ENCODE measurements around the gene ACAD9.
"Not testable (repeated sequence)": the region's sequence is repeated elsewhere in the genome, so short reads cannot be mapped to it uniquely, and the experiment has no call there.

The ACAD9 gene

GRCh38 chr3:128879125-128879969, at the start of gene ACAD9:
ACAD9 (plus strand) TSS chr3:128879620; CDS start chr3:128879692, 72 bp downstream.
- DNase-seq = peak; percentile 98

- DNase-seq = not testable (repeated sequence)
Measured at GRCh38 chr3:128829925-128830625, 49.3 kb upstream of the ACAD9 start.

DNA sequence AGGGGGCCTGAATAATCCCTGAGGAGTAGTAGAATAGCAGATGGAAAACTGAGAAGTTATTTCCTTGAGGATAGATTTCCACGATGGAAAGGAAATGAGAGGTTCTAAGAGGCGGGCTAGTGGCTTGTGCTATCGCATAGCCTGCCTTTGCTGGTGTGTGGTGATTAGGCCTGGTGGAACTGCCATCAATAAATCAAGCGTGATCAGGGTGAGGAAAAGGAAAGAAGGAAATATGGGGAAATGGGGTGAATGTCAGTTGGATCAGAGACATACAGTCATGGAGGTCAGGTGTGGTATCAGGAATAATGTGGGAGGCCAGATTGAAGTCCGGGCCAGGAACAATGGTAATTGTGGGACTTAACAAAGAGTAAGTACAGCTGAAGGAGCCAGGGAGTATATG, 48.7 kb upstream of the ACAD9 start:
- not testable (repeated sequence) for DNase-seq

- not testable (repeated sequence) for DNase-seq
Measured at GRCh38 chr3:128832979-128833378, 46.4 kb upstream of the ACAD9 start.

- no peak for DNase-seq
Measured at GRCh38 chr3:128835096-128835495, 44.3 kb upstream of the ACAD9 start.

GRCh38 chr3:128841926-128842920, 37.2 kb upstream of the ACAD9 start:
- DNase-seq = no peak

DNA sequence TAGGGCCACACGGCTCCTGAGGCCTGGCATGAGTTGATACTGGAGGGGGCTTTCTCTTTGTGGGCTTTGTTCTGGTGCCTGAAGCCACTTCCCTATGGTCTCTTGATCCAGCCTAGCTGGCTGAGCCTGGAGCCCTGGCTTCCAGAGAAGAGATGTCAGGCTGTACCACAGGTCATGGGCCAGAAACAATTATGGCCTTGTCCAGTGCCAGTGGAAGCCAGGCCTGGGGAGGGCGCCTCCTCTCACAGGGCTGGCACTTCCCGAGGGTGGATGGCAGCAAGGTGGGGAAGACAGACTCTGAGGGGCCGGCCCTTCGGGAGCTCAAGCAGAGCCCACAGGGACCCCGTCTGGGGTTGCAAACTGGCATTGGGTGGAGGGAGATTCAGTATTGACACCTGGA, 34.9 kb upstream of the ACAD9 start:
- no peak for DNase-seq

- no peak for DNase-seq
Measured at GRCh38 chr3:128845119-128845777, 34.2 kb upstream of the ACAD9 start.

GRCh38 chr3:128845778-128846485, 33.5 kb upstream of the ACAD9 start:
- peak; percentile 87 for DNase-seq

- DNase-seq = no peak
Measured at GRCh38 chr3:128846486-128846891, 32.9 kb upstream of the ACAD9 start.

GRCh38 chr3:128847666-128848370, 31.6 kb upstream of the ACAD9 start:
- no peak for DNase-seq

DNA sequence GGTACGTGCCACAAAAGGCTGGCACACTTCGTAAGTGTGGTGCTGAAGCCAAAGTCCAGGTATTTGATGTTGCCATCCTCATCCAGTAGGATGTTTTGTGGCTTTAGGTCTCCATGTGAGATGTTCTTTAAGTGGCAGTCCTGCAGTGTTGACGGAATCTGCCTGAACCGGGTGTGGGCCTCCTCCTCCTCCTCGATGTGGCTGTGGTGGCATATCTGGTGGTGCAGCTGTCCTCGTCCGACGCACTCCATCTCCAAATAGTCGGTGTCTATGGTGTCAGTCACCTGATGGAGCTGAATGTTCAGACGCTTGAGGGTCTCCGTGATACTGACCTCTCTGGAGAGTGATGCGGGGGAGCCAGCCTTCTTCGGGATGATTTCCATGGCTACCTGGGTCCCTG, 30.5 kb upstream of the ACAD9 start:
- DNase-seq = no peak

DNA sequence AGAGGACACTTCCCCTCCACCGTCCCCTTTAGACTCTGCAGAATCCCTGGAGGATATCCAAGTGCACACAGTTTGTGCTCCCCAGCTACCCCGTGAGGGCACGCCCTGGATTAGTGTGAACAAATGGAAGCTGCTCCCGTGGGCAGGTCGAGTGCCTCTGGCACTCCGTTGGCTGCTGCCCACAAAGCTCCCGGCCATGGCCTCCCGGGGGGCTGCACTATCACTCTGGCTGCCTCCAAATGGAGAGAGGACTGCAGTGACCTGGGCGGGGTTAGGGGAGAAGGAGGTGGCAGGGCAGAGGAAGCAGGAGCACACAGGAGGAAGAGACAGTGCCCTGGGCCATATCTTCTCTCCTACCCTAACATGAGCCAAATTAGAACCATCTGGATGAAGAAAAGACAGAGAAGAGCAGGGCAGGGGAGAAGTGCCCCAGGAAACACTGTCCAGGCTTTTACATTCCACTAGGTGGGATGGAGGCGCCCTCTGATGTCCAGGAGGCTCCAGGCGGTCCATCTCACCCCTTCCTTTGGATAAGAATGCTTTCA, 29.4 kb upstream of the ACAD9 start:
- DNase-seq = no peak

DNA sequence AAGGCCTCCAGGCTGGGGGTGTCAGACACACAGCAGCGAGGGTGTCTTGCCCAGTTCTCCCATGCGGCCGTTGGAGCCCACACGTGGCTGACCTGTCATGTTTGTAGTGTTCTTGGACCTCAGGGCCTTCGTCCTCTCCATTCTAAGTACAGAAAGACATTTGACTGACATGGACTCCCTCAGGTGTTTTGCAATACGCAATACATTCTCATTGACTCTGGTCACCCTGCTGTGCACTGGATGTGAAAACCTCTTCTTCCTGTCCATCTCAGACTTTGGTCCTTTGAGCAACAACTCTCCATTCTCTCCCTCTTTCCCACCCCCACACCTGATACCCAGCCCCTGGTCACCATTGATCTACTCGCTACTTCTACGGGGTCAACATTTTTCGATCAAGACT, 28.9 kb upstream of the ACAD9 start:
- no peak for DNase-seq

GRCh38 chr3:128851601-128852000, 27.8 kb upstream of the ACAD9 start:
- DNase-seq = no peak

GRCh38 chr3:128853826-128854225, 25.6 kb upstream of the ACAD9 start:
- no peak for DNase-seq

GRCh38 chr3:128854475-128854874, 24.9 kb upstream of the ACAD9 start:
- no peak for DNase-seq

DNA sequence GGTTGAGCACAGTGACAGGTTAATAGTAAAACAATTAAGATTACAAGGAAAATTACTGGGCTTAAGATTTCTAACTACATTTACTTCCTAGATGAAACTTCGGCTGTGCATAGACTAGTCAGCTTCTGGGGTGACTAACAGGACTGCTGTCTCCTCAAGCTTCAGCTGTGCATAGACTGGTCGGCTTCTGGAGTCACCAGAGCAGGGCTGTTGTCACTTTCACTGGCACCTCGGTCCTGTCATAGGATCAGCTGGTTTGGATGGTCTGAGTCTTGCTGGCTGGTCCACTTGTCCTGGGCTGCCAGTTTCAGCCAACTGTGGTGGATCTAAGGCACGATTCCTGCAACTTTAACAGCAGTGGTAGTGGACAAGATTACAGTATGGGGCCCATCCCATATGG, 23.9 kb upstream of the ACAD9 start:
- no peak for DNase-seq

DNA sequence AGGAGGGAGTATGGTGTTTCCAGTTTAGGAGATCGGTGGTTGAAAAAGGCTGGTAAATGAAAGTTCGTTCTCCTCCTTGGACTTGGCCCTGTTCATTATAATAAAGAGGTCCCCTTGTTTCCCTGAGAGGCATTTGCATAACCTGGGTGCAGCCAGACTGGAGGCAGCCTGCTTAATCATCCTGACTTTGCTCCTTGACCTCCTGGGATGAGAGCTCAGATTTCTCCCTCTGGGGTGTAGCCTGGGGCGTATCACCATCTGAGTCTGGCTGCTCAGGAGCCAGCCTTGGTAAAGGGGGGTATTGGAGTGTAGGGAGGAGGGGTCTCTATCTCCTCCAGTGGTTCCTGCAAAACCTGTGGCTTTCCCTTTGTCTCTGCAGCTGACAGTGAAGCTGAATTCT, 21.3 kb upstream of the ACAD9 start:
- DNase-seq = no peak

- DNase-seq = no peak
Measured at GRCh38 chr3:128859630-128860029, 19.8 kb upstream of the ACAD9 start.

- DNase-seq = no peak
Measured at GRCh38 chr3:128861491-128861890, 17.9 kb upstream of the ACAD9 start.
